ENCODE data around the gene XCL1.
"Not testable (repeated sequence)": the region's sequence is repeated elsewhere in the genome, so short reads cannot be mapped to it uniquely, and the experiment has no call there.

The XCL1 gene

GRCh38 chr1:168576245-168576688 lies at the start of gene XCL1:
Gene XCL1, plus strand, starts transcription at chr1:168576605. Its CDS starts 33 bp downstream, at chr1:168576638.
- no CpG with 5 or more reads among the region's 6 CpGs for WGBS (ENCODE audit: insufficient coverage, insufficient read length)
- not testable (repeated sequence) for H3K4me3 ChIP-seq (ENCODE audit: low read length); H3K9me3 ChIP-seq (ENCODE audit: control insufficient read depth, insufficient read depth, low read length); H3K27ac ChIP-seq (ENCODE audit: low read length); DNase-seq (ENCODE audit: low read depth, low spot score); H3K27me3 ChIP-seq (ENCODE audit: control insufficient read depth, insufficient read depth, low read length); H3K36me3 ChIP-seq (ENCODE audit: control insufficient read depth, insufficient read depth, low read length); H3K4me1 ChIP-seq (ENCODE audit: control insufficient read depth, insufficient read depth, low read length)

- DNase-seq (ENCODE audit: low read depth, low spot score): no peak
- H3K36me3 ChIP-seq (ENCODE audit: control insufficient read depth, insufficient read depth, low read length): no peaks in the 10 kb centered on the region
- no CpG with 5 or more reads among the region's 1 CpG for WGBS (ENCODE audit: insufficient coverage, insufficient read length)
Observed at GRCh38 chr1:168529518-168529917, 46.9 kb upstream of the XCL1 start.

GRCh38 chr1:168531615-168532345 lies 44.6 kb upstream of the XCL1 start:
- Histone ChIP-seq H3K4me1 (ENCODE audit: control insufficient read depth, insufficient read depth, low read length) (no peaks in the 10 kb centered on the region), H3K27ac (ENCODE audit: low read length) (no peak overlapping the region), H3K27me3 (ENCODE audit: control insufficient read depth, insufficient read depth, low read length) (no peaks in the 10 kb centered on the region), H3K4me3 (ENCODE audit: low read length) (no peak overlapping the region), H3K9me3 (ENCODE audit: control insufficient read depth, insufficient read depth, low read length) (no peaks in the 10 kb centered on the region), H3K36me3 (ENCODE audit: control insufficient read depth, insufficient read depth, low read length) (no peaks in the 10 kb centered on the region)
- no peak for DNase-seq (ENCODE audit: low read depth, low spot score)
- WGBS (ENCODE audit: insufficient coverage, insufficient read length): no CpG with 5 or more reads among the region's 2 CpGs

More at GRCh38 chr1:168529518-168529917, 46.9 kb upstream of the XCL1 start:
- Histone ChIP-seq H3K4me3 (ENCODE audit: low read length) (no peak overlapping the region), H3K27me3 (ENCODE audit: control insufficient read depth, insufficient read depth, low read length) (no peaks in the 10 kb centered on the region), H3K9me3 (ENCODE audit: control insufficient read depth, insufficient read depth, low read length) (no peaks in the 10 kb centered on the region), H3K4me1 (ENCODE audit: control insufficient read depth, insufficient read depth, low read length) (no peaks in the 10 kb centered on the region), H3K27ac (ENCODE audit: low read length) (no peak overlapping the region)

- Histone ChIP-seq H3K36me3 (ENCODE audit: control insufficient read depth, insufficient read depth, low read length) (no peaks in the 10 kb centered on the region), H3K27me3 (ENCODE audit: control insufficient read depth, insufficient read depth, low read length) (no peaks in the 10 kb centered on the region), H3K4me3 (ENCODE audit: low read length) (no peak overlapping the region), H3K4me1 (ENCODE audit: control insufficient read depth, insufficient read depth, low read length) (no peaks in the 10 kb centered on the region), H3K9me3 (ENCODE audit: control insufficient read depth, insufficient read depth, low read length) (no peaks in the 10 kb centered on the region), H3K27ac (ENCODE audit: low read length) (no peak overlapping the region)
- no peak for DNase-seq (ENCODE audit: low read depth, low spot score)
- WGBS (ENCODE audit: insufficient coverage, insufficient read length): no CpG with 5 or more reads among the region's 1 CpG
Observed at GRCh38 chr1:168535536-168535935, 40.9 kb upstream of the XCL1 start.

GRCh38 chr1:168540798-168541197 lies 35.6 kb upstream of the XCL1 start:
- not testable (repeated sequence) for H3K27ac ChIP-seq (ENCODE audit: low read length); H3K9me3 ChIP-seq (ENCODE audit: control insufficient read depth, insufficient read depth, low read length); H3K36me3 ChIP-seq (ENCODE audit: control insufficient read depth, insufficient read depth, low read length); H3K4me1 ChIP-seq (ENCODE audit: control insufficient read depth, insufficient read depth, low read length); H3K4me3 ChIP-seq (ENCODE audit: low read length); H3K27me3 ChIP-seq (ENCODE audit: control insufficient read depth, insufficient read depth, low read length); DNase-seq (ENCODE audit: low read depth, low spot score)
- WGBS (ENCODE audit: insufficient coverage, insufficient read length): no CpG with 5 or more reads among the region's 7 CpGs

- not testable (repeated sequence) for H3K27me3 ChIP-seq (ENCODE audit: control insufficient read depth, insufficient read depth, low read length); H3K36me3 ChIP-seq (ENCODE audit: control insufficient read depth, insufficient read depth, low read length); H3K27ac ChIP-seq (ENCODE audit: low read length); H3K9me3 ChIP-seq (ENCODE audit: control insufficient read depth, insufficient read depth, low read length); H3K4me3 ChIP-seq (ENCODE audit: low read length); H3K4me1 ChIP-seq (ENCODE audit: control insufficient read depth, insufficient read depth, low read length); DNase-seq (ENCODE audit: low read depth, low spot score)
- WGBS (ENCODE audit: insufficient coverage, insufficient read length): no CpG with 5 or more reads among the region's 2 CpGs
Observed at GRCh38 chr1:168542978-168543377, 33.4 kb upstream of the XCL1 start.

- not testable (repeated sequence) for H3K4me1 ChIP-seq (ENCODE audit: control insufficient read depth, insufficient read depth, low read length); H3K9me3 ChIP-seq (ENCODE audit: control insufficient read depth, insufficient read depth, low read length); H3K4me3 ChIP-seq (ENCODE audit: low read length); H3K27ac ChIP-seq (ENCODE audit: low read length); DNase-seq (ENCODE audit: low read depth, low spot score); H3K27me3 ChIP-seq (ENCODE audit: control insufficient read depth, insufficient read depth, low read length); H3K36me3 ChIP-seq (ENCODE audit: control insufficient read depth, insufficient read depth, low read length)
- WGBS (ENCODE audit: insufficient coverage, insufficient read length): no CpG with 5 or more reads among the region's 8 CpGs
Observed at GRCh38 chr1:168543840-168544498, 32.4 kb upstream of the XCL1 start, which contains the start of gene XCL2. Gene XCL2, minus strand, starts transcription at chr1:168543997. Its CDS starts 33 bp downstream, at chr1:168543964.

- H3K27me3 ChIP-seq (ENCODE audit: control insufficient read depth, insufficient read depth, low read length); H3K36me3 ChIP-seq (ENCODE audit: control insufficient read depth, insufficient read depth, low read length); H3K27ac ChIP-seq (ENCODE audit: low read length); H3K4me3 ChIP-seq (ENCODE audit: low read length); H3K4me1 ChIP-seq (ENCODE audit: control insufficient read depth, insufficient read depth, low read length); DNase-seq (ENCODE audit: low read depth, low spot score); H3K9me3 ChIP-seq (ENCODE audit: control insufficient read depth, insufficient read depth, low read length): not testable (repeated sequence)
- WGBS (ENCODE audit: insufficient coverage, insufficient read length): no CpG with 5 or more reads among the region's 7 CpGs
Observed at GRCh38 chr1:168545678-168546552, 30.5 kb upstream of the XCL1 start.

GRCh38 chr1:168546553-168546895 lies 29.9 kb upstream of the XCL1 start:
- not testable (repeated sequence) for H3K4me3 ChIP-seq (ENCODE audit: low read length); DNase-seq (ENCODE audit: low read depth, low spot score); H3K36me3 ChIP-seq (ENCODE audit: control insufficient read depth, insufficient read depth, low read length); H3K27ac ChIP-seq (ENCODE audit: low read length); H3K9me3 ChIP-seq (ENCODE audit: control insufficient read depth, insufficient read depth, low read length); H3K4me1 ChIP-seq (ENCODE audit: control insufficient read depth, insufficient read depth, low read length); H3K27me3 ChIP-seq (ENCODE audit: control insufficient read depth, insufficient read depth, low read length)
- WGBS (ENCODE audit: insufficient coverage, insufficient read length): no CpG with 5 or more reads among the region's 3 CpGs

- Histone ChIP-seq H3K4me1 (ENCODE audit: control insufficient read depth, insufficient read depth, low read length) (no peaks in the 10 kb centered on the region), H3K27ac (ENCODE audit: low read length) (no peak overlapping the region), H3K36me3 (ENCODE audit: control insufficient read depth, insufficient read depth, low read length) (no peaks in the 10 kb centered on the region), H3K9me3 (ENCODE audit: control insufficient read depth, insufficient read depth, low read length) (no peaks in the 10 kb centered on the region), H3K27me3 (ENCODE audit: control insufficient read depth, insufficient read depth, low read length) (no peaks in the 10 kb centered on the region), H3K4me3 (ENCODE audit: low read length) (no peak overlapping the region)
- WGBS (ENCODE audit: insufficient coverage, insufficient read length): no CpG with 5 or more reads among the region's 1 CpG
- DNase-seq (ENCODE audit: low read depth, low spot score): no peak
Observed at GRCh38 chr1:168550971-168551370, 25.4 kb upstream of the XCL1 start.

Data from iPS DF 6.9 (cell line).